ENCODE results near the gene PDZD8.
"Not testable (repeated sequence)": the region's sequence is repeated elsewhere in the genome, so short reads cannot be mapped to it uniquely, and the experiment has no call there.

Gene PDZD8

DNA sequence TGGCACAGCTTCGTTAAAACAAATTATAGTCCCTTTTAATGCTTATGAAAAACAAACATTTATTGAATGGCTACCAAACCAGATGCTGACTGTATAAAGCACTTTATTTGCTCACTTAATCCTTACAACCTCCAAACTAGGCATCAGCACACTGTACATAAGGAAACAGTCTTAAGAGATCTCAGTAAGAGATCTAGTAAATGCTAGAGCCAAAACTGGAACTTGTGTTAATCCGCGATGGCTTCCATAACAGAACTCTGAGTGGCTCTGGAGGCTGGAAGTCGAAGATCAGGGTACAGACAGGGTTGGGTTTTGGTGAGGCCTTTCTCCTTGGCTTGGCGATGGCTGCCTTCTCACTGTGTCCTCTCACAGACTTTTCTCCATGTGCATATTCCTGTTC is 27.0 kb downstream of the PDZD8 start:
- no peak for FAIRE-seq

DNA sequence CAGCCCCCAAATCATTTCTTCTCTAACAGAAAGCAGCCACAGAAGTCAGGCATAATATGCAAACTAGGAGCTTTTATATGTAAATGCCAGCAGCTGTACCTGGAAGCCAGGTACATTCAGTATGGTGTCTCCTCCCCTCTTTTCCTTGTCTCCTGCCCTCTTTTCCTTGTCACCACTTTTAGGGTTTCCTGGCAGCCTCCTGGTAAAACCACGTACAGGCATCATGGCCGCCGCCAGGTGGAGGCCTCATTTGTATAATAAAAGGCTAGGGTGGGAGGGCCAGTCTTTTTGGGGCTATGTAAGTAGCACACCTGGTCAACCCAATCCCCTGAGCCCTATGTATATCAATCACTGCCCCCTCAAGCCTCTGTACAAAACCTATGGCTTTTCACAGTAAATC is 28.7 kb downstream of the PDZD8 start:
- no peak for FAIRE-seq

DNA sequence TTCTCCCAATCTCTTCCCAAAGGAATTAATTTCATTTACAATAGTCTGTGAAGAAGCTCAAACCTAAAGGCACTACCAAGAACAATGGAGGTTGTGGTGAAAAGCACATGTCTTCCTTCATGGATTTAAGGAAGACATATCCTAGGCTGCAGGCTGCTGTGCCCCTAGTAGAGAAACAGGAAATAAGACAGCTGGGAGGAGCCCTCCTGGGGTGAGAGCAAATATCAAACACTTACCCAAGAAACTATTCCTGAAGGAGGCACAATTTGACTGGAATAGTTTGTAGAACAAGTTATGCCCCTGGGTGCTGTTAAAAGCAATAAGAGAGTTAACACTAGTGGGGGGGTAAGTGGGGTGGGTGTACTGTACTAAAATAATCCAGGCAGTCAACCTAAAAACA is 30.1 kb downstream of the PDZD8 start:
- no peak for FAIRE-seq

DNA sequence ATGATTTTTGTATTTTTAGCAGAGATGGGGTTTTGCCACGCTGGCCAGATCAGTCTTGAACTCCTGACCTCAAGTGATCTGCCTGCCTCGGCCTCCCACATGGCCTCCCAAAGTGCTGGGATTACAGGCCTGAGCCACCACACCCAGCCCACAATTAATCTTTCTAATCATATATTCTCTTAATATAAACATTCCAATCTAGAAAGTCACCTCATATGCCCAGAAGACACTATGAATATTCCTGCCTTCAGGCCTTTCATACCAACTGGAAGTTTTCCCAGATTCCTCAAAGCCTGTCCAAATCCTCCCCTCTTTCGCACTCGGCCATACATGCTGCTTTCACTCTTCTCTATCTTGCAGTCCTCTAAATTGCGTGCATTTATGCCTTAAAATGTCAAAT is 32.6 kb downstream of the PDZD8 start:
- no peak for FAIRE-seq

DNA sequence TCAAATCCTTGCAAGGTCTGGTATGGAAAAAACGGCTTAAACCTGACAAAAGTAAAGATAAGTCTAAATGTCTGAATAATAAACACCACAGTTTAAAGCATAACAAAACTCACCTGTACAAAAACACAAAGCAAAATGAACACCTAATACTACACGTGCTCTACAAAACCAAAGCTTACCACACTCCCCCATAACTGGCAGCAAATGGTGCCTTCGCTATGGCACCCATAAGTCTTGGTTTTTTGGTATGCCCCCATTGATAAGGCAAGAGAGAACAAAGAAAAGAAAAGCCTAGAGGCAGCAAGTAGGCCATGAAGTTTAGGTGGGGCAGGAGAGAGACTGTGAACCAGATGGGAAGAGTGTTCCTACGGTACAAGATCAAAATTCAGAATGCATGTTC is 34.2 kb downstream of the PDZD8 start:
- FAIRE-seq, result no peak

DNA sequence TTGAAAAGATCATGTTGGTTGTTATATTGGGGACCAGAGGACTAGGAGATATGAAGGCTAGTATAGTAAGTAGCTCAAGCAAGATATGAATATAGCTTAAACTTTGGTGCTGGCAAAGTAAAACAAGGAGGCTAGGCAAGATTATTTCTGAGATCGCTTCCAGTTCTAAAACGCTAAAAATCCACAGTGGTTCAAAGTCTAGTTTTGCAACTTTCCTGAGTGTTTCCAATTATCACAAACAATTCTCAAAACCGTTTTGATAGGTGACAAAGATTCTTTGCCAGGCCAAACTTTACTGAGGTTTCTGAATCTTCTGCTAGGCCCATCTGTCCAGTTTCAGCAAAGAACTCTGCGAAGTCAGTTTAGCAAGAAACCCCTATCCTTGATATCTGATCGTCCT is 35.3 kb downstream of the PDZD8 start:
- FAIRE-seq, result no peak

DNA sequence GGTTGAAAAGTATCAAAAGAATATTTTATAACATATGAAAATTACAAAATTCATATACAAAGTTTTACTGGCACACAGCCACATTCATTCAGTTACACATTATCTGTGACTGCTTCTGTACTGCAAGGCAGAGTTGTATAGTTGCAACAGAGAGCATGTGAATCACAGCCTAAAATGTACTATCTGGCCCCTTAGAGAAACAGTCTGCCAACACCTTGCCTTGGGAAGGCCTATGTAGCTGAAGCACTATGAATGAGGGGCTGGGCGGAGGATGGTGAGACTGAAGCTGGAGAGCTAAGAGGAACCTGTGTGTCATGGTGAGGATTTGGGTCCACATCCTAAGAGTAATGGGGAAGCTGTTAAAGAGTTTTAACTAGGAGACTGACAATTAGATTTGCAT is 35.7 kb downstream of the PDZD8 start:
- FAIRE-seq, result no peak

DNA sequence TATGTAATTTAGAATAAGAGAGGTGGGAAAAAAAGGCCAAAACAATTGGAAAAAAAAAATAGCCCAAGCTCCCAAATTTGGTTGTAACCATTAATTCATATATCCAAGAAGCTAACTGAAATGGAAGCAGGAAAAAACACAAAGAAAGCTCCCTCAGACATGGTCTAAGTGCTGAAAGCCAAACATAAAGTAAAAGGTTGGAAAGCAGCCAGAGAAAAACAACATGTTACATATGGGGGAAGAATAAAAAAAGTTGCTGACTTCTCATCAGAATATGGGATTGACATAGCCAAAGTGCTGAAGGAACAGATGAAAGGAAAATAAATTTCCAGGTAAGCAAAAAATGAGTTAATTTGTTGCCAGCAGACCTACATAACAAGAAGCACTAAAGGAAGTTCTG is 40.3 kb downstream of the PDZD8 start:
- FAIRE-seq, result no peak

DNA sequence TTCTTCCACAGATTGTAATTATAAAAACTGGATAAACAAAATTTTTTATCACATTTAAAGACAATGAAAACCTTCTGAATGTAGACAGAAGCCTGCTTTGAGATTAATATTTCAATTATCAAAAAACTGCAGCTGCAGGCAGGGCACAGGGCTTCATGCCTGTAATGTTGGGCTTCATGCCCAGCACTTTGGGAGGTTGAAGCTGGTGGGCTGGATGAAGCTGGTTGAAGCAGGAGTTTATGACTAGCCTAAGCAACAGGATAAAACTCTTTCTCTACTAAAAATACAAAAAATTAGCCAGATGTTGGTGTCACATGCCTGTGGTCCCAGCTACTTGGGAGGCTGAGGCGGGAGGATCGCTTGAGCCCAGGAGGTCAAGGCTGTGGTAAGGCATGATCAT is 41.2 kb downstream of the PDZD8 start:
- no peak for FAIRE-seq

DNA sequence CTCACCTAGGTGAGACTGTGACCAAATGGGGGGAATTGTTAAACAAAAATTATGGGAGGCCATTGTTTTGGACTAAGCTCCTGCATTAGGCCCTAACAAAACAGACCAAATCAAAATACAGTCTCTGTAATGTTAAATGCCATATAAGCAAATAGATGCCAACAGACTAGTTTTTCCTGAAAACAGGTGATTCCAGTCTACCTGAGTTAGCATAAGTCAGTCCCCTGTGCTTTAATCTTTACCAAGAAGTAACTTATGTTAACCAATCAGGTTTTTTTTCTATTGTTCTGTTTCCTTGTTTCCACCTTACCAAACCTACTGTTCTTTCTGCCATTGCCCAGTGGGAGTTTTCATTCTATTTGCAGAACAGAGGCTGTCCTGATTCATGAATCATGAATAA is 48.0 kb downstream of the PDZD8 start:
- no peak for FAIRE-seq

DNA sequence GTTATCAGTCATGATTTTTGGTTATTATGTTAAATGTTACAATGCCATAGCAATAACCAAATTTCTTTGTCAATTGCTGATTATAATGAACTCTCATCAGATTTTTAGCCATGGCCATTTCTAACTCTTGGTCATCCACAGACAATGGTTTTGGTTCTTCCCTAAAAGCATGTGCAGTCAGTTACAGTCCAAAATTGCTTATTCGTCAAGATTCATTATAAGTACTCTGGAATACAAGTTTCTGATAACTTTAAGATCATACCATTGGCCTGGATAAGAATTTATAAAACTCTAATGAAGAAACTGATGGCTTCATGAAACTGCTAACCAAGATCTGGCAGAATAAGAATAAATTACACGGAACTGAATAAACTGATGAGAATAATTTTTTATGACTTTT is 50.9 kb downstream of the PDZD8 start:
- no peak for FAIRE-seq

DNA sequence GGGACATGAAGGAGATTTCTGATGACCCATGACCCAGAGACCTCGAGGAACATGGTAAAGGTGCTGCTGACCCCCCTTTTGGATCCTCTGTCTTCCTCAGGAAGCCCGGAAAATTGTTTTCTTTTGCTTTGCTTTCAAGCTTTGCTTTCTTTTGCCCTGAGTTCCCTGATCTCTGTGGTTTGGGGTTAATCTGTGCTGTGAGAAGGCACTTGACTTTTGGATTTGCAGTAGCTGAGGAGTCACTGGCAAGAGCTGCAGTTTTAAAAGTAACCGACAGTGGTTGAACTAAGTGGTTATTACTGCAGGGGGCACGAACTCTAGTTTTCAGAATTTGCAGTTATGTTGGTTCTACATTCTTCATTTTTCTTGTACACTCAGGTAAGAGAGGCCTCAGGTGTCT is 53.0 kb downstream of the PDZD8 start:
- FAIRE-seq, result no peak

DNA sequence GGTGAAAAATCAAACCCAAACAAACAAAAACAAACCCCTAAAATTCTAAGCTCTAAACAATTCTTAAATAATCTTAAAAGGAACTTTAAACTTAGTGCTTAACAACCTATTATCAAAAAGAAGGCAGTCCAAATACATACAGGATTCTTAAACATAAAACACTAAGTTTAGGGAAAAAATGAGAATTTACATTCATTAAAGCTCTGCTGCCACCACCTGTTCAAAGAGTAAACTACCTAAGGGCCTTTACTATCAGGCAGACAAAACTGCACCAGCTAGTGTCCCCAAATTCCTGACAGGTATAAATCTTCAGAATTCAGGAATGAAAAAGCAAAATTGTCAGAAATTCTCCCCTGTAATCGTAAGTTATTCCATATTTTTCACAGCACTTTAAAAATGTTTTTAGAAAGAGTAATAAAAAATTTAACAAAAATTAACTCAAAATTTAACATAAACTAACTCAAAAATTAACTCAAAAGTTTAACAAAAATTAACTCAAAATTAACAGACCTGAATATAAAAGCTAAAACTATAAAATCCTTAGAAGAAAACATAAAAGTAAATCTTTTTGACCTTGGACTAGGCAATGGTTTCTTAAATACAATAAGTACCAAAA is 55.1 kb downstream of the PDZD8 start:
- peak; percentile 96 for FAIRE-seq

DNA sequence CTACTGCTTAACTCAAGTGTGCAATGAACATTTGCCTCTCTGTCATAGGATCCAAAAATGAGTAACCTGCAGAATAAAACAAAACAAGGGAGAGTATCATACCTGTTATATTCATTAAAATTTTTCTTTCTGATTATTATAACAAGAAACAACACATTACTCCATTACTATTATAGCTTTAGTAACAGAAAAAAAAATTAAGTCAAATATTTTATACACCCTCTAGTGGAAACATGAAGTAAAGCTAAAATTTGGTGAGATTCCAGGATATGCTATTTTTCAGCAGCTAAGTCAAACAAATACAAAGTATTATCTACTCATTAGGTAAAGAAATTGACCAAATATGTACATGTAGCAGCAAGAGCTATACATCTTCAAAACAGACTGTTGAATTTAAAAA is 56.3 kb downstream of the PDZD8 start:
- peak; percentile 97 for FAIRE-seq

DNA sequence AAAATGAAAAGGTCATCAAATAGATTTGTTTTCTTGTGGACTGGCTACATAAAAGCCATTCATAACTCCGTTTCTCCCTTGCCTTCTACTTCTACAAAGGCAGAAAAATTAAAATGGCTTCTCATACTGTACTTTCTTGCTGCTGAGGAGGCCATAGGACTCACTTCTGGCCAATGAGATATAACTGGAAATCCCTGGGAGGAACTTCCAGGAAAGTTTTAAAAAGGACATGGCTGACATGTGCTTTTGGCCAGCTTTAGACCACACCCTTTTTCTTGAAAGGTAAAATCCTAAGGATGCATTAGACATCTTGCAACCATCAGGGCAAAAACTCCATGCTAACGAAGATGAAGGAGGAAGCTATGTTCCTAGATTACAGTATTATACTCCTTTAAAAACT is 58.5 kb downstream of the PDZD8 start:
- FAIRE-seq, result no peak

DNA sequence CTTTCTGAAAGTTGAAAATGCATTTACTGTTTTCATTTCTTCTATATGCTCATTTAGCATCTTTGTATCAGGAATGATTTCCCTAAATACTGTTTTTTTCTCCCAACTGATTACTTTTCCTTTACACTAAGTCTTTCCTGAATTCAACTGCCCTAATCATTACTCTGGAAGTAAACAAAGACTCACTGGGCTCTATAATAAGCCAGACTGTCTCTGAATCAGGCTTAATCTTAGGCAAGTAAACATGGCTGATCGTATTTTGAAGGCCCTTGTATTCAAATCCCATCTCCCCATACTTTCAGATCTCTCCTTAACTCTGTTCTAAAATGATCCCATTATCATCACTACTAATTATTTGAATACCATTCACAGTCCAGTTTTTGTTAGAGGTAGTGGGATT is 61.6 kb downstream of the PDZD8 start:
- FAIRE-seq, result no peak

DNA sequence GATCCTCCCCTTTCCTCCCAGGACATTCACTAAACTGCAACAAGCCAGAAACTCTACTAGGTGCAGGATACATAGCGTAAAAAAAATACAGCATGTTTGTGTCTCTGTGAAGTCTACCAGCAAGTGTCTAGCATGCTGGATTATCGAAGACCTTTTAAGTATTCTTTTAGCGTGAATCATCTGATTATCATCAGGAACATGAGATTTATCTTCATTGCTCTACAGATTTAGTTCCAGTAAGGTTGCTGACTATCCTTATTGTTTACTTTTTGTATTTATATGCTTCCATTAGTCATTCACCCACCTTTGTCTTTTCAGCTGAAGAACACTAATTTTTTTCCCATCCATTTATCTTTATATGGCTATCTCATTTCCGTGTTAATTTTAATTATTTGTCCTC is 62.8 kb downstream of the PDZD8 start:
- no peak for FAIRE-seq

DNA sequence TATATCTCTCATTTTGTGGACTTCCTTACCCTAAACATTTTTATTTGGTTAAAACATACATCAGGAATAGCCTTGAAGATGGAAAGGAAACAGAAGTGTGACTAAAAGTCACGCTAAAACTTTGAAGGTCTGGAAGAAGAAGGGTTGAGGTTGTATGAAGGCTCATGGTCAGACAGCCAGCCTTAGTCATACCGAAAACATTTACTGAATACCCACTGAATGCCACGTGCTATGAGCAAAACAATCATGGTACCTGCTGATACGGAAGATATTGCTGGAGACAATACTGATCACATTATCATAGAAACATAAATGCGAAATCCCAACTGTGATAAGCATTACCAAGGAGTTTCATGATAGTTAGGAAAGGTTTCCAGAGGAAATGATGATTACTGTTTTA is 64.0 kb downstream of the PDZD8 start:
- FAIRE-seq, result no peak

DNA sequence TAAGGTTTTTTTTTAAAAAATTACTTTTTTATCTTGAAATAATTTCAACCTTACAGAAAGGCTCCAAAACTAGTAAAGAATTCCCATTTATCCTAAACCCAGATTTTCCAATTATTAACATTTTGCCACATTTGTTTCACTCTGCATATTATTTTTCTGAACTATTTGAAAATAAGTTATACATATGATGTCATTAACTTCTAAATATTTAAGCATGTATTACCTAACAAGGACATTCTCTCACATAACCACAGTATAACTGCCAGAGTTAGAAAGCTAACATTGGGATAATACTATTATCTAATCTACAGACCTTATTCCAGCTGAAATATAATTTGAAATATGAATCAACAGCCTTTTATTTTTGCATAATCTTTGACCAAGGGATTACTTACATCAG is 68.6 kb downstream of the PDZD8 start:
- peak; percentile 6 for FAIRE-seq

DNA sequence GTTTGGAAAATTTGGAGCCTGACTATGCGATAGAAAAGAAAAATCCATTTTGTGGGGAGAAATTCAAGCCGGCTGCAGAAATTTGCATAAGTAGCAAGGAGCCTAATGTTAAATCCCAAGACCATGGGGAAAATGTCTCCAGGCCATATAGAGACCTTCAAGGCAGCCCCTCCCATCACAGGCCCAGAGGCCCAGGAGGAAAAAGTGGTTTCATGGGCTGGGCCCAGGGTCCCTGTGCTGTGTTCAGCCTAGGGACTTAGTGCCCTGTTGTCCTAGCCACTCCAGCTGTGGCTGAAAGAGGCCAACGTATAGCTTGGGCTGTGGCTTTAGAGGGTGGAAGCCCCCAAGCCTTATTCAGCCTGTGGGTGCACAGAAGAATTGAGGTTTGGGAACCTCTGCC is 71.8 kb downstream of the PDZD8 start:
- FAIRE-seq, result not testable (repeated sequence)

DNA sequence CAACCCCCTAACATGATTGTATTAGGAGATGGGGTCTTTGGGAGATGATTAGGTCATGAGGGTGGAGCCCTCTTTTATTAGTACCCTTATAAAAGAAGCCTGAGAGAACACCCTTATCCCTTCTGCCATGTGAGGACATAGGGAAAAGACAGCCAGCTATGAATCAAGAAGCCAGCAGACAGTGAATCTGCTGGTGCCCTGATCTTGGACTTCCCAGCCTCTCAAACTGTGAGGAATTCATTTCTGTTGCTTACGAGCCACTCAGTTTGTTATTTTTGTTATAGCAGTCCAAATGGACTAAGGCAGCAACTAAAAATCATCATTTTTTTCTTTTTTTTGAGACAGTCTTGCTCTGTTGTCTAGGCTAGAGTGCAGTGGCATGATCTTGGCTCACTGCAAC is 74.6 kb downstream of the PDZD8 start:
- FAIRE-seq, result no peak

DNA sequence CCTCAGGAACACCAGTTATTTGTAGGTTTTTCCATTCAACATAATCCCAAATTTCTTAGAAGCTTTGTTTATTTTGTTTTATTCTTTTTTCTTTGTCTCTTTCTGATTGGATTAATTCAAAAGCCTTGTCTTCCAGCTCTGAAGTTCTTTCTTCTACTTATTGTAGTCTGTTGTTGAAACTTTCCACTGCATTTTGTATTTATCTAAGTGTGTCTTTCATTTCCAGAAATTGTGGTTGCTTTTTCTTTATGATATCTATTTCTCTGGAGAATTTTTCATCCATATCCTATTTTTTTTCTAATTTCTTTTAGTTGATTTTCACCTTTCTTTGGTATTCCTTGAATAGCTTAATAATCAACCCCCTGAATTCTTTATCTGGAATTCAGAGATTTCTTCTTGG is 75.8 kb downstream of the PDZD8 start:
- peak; percentile 19 for FAIRE-seq

DNA sequence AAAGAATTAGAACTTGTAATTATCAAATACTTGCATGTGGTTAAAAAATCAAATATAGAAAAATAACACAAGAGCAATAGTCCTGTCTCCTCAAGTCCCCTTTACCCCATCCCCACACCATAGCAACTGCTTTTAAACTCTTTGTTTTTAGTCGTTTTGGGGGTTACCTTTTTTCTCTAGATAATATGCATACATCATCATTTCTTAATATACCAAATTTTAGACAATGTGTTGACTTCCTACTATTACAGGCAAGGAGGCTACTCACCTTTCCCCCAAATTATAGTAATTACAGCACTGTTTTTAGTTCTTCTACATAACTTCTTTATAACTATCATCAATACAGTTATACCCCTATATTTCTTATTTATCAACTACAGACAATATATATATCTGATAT is 77.0 kb downstream of the PDZD8 start:
- no peak for FAIRE-seq

DNA sequence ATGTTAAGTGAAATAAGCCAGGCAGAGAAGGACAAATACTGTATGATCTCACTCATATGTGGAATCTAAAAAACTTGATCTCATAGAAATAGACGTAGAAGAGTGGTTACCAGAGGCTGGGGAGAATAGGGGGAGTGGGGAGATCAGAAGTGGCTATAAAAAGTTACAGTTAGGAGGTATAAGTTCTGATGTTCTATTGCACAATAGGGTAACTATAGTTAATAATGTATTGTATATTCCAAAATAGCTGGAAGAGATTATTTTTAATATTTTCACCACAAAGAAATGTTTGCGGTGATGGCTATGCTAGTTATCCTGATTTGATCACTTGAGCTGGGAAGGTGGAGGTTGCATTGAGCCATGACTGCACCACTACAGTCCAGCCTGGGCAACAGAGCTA is 80.5 kb downstream of the PDZD8 start:
- no peak for FAIRE-seq

DNA sequence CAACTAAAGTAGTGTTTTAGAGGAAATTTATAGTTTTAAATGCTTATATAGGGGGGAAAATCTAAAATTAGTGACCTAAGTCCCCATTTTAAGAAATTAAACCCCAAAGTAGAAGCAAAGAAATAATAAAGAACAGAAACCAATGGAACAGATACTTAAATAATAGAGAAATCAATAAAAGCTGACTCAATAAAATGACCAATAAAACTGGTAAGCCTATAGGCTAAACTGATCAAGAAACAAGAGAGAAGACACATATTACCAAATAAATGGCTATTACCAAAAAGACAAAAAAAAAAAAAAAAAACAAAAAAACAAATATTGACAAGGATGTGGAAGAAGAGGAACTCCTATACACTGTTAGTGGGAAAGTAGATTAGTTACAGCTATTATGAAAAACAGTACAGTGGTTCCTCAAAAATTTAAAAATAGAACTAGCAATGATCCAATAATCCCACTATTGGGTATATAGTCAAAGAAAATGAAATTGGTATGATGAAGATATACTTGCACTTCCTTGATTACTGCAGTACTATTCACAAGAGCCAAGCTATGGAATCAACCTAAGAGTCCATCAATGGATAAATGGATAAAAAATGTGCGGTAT is 81.1 kb downstream of the PDZD8 start:
- peak; percentile 23 for FAIRE-seq
